HG03025 (cell line): ENCODE measurements around the gene SRD5A1.

Source experiments
- ATAC-seq: cut with Tn5 transposase; IDR thresholded peaks from one replicate; pipeline ENCODE4 v1.9.1; 2021; ENCODE audit warnings: mild to moderate bottlenecking, moderate library complexity; ENCODE audit not compliant: unreplicated experiment, low FRiP score

SRD5A1 gene, protein sequence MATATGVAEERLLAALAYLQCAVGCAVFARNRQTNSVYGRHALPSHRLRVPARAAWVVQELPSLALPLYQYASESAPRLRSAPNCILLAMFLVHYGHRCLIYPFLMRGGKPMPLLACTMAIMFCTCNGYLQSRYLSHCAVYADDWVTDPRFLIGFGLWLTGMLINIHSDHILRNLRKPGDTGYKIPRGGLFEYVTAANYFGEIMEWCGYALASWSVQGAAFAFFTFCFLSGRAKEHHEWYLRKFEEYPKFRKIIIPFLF

DNA sequence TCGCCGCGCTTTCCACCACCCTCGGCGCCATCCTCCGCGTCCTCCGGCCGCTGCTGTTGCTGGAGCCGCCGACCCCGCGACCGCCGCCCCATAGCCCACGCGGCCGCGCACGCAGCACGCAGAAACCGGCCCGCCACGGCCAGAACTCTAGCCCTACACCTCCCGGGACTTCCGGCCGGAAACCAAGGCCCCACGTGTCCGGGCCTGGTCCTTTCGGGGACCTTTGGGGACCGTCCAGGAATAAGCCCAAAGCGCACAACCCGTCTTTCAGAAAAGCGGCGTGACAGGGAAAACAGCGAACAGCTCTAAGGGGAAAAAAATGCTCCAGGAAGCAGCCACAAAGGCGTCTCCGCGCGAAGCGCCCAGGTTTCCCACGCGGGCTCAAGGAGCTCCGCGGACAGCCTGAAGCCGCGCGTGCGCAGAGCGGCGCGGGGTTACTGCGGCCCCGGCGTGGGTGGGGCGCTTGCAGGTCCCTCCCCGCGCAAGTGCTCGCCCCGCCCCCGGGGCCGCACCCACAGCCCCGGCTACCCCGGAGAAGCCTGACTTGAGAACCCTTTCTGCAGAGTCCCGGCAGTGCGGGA is at the start of gene SRD5A1, which contains the start of gene NSUN2:
SRD5A1 (plus strand) TSS at position 553 of the 581 bp plus-strand sequence. CDS start 137 bp downstream, outside the sequence.
NSUN2 (minus strand) TSS at position 157 of the 581 bp plus-strand sequence; CDS start at position 92, 65 bp downstream.
- ATAC-seq: peak; percentile 88

DNA sequence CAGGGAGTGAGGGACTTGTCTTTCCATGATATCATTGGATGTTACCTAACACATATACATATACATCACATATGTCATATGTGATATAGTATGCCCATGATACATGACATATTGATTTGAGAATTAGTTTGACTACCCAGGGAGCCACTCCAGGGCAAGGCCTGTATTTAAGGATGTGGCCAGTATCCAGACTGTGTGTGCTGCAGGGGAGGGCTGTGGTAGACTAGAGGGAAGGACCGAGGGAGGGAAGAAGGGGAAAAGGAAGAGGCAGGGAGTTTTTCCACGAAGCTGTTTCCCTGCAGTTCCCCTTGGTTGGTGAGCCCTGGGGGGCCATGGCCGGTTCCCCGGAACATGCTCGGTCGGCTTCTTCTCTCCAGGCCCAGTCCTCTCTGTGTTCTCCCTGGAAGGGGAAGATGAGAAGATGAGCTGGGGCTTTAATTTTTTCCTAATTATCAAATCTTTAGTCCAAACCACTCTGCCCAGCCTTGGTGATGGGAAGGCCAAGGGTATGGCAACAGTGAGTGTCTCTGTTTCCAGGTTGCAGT is 49.1 kb upstream of the SRD5A1 start:
- no peak for ATAC-seq

DNA sequence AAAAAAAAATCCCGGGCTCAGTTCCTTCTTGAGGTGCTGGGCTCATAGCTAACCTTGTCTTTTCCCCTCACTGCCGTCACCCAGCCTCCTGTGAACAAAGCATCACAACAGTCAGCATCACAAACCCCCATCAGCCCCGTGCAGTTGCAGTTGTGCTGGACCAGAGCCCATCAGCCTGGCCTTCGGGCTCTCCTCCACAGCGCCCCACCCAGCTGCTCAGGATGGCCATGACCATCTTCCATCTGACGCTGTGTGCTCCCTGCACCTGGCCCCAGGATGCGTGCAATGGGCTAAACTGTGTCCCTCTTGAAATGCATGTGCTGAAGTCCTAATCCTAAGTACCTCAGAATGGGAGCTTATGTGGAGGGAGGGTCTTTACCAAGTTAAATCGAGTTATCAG is 48.5 kb upstream of the SRD5A1 start:
- ATAC-seq: no peak

DNA sequence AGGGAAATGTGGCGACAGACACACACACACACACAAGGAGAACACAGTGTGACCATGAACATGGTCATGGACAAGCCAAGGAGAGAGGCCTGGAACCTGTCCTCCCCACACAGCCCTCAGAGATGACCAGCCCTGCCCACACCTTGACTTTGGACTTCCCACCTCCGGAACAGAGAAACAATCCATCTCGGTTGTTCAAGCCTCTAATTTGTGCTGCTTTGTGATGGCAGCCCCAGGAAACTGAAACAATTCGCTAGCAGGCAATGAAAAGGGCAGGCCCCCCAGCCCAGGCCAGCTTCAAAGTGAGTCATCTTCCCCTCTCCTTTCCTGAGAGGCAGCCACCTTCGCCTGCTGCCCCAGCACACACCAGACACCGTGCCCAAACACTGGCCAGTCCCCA is 48.1 kb upstream of the SRD5A1 start:
- ATAC-seq: no peak

DNA sequence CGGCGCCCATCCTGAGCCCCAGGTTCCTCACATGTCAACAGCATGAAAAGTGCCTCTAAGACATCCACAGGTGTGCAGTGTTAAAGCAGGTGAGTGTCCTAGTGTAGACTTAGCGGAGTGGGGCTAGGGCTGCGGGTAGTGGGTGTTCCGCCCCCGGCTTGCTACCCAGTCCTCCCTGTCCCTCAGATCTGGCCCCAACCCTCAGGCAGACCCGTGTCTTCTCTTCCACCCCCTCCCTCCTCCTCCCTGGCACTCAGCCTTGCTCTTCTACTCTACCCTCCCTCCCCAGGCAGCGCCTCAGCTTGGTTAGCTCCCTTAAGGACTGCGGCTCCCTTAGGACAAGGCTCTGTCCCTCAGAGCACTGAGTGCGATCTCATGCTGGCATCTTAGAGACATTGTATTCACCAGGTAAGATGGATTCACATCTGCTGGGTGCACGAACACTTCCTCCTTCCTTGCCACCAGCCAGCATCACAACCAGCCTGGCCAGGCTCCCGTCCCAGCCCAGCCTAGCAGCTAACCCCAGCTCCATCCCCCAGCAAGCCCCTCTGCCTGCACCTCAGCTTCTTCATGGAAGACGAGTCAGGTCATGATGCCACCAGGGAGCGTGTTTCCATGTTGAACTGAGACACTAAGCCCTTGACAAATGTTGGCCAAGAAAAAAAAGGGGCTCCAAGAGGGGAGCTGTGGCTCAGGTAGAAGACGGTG is 47.1 kb upstream of the SRD5A1 start:
- ATAC-seq: no peak

DNA sequence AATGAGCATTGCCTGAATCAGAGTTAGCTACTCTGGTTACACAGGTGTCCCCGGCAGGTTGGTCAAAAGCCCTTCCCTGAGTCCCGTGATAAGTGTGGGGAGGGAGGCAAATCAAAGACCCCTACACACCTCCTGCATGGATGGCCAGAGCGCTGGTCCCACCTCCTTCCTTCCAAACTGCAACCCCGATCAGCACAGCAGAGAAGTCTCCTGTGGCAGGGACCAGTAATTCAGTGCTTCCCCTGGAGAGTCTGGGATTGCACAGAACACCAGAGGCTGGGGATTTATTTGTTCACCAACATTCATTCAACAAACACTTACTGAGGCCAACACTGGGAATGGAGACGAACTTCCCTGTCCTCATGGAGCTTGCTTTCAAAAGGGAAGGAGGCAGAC is 46.6 kb upstream of the SRD5A1 start:
- ATAC-seq: no peak

DNA sequence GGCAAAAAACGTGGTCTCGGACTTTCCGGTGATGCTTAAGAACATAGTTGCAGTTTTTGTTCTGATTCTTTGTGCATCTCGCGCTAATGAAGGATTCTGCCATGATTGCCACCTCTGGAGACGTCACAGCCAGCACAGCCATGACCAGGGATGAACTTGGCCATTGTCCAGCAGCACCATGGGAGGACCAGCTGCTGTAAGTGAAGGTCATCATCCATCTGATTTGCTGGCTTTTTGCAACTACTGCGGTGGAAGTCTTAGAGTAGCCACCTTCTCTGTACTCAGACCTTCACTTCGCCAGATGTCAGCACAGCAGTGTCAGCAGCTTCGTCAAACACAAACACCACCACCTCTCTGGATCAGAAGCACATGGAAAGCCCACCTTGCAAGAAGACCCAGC is 46.1 kb upstream of the SRD5A1 start:
- ATAC-seq: no peak

DNA sequence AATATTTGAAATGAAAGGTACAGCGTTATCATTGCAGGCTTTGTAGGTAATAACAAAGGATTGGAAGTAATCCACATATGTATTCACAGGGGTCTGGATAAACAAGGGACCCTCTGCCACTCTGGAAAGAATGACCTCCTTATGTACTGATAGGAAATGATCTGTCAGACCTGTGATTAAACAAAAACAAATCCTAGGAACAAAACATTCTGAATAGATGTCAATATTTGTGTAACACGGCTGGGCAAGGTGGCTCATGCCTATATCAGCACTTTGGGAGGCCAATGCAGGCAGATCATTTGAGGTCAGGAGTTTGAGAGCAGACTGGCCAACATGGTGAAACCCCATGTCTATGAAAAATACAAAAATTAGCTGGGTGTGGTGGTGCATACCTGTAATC is 42.7 kb upstream of the SRD5A1 start:
- ATAC-seq: no peak

DNA sequence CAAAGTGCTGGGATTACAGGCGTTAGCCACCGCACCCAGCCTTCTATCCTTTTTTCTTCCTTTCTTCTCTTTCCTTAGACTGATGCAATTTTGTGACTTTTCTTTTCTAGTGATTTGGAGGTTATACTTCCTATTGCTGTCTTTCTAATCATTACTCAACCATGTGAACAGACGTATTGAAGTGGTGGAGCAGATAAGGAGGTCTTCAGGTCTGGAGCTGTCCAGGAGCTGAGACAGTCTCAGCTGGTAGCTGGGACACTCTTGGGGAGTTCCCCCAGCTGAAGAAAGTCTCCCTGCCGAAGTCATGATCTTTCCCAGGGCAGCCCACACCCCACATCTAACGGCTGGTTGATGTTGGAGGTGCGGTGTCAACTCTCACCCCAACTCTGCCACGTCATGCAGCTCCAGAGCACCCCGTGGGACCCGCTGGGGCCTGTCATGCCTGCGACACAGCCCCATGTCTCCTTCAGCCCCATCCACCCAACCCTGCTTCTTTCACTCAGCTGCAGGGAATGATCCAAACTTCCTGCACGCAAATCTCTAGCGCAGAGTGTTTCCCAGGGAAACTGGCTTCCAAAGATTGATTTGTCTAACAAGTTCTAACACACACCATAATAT is 41.5 kb upstream of the SRD5A1 start:
- ATAC-seq: no peak

DNA sequence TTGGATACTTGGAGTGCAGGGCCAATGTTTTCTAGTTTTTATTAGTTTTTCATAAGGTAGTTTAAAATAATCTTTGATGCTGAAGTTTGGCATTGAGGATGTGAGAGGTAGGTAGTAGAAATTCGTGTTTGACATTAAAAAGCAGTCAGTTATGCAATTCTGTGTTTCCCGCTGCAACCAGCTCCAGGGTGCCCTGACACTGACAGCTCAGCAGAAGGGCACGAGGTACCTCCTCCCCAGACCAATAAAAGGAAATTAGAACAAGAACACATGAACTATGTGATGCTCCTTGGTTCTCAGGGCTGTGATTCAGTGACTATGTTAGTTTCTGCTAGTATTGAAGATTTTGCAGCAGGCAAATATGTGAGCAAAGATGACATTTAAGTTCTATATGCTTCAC is 40.6 kb upstream of the SRD5A1 start:
- ATAC-seq: no peak

DNA sequence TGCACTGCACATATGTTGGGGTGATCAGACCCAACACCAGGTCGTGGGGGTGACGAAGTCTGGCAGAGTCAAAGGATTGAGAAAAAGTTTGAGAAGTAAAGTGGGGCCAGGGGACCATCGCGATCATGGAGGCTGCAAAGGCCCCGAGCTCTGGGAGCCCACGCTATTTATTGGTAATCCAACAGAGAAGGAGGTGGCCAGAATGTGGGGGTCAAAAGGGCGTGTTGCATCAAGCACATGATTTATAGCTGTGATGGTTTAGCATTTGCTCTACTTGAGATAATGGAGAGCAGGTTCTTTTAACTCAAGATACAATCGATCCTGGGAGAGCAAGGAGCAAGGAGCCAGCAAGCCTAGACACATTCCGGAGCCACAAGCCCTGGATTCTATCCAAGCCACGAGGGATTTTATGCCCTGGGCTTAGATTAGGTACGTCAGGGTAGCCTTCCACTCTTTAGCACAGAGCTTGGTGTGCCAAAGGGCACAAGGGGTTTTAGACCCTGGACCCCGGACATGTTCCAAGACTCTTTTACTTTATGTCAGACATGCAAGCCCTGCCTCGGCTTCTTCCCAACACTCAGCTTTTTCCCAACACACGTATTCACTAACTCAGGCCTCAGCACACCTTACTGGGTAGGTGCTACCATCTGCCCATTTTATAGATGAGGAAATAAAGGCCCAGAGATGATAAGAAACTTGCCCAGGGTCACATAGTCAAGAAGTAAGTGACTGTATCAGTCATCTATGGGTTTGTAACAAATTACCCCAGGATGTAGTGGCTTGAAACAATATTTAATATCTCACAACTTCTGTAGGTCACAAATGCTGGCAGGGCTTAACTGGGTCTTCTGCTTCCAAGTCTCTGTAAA is 39.9 kb upstream of the SRD5A1 start:
- ATAC-seq: no peak

DNA sequence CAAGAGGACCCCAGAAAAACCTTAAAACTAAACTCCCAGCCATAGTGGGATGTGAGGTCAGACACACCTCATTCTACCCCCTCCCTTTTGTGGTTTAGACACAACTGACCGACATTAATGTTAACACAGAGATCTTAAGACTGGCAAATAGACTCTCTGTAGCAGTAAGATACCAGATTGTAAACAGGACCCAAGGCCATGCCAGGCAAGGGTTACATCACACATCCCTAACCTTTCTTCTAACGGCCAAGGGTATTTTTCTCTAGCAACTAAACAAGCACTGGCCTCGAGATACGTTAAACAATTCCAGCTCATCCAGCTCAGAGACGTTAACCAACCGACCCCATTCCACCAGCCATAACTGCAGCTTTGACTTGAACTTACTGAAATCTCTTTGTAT is 39.2 kb upstream of the SRD5A1 start:
- ATAC-seq: no peak

DNA sequence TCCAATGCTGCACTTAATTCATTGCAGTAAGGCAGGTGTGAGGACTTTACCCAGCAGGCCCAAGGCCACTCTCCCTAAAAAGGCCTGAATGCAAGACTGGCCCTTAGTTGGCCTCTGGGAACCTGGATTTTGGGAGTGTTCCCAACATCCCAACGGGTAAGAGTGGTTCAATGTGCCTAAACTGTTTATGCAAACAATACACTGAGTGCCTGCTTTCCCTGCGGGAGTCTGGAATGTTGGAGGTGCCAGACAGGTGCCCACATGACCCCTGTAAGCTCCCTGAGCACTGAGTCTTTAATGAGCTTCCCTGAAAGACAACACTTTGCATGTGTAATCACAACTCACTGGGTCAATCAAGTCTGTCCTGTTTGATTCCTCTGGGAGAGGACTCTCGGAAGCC is 37.8 kb upstream of the SRD5A1 start:
- ATAC-seq: no peak

DNA sequence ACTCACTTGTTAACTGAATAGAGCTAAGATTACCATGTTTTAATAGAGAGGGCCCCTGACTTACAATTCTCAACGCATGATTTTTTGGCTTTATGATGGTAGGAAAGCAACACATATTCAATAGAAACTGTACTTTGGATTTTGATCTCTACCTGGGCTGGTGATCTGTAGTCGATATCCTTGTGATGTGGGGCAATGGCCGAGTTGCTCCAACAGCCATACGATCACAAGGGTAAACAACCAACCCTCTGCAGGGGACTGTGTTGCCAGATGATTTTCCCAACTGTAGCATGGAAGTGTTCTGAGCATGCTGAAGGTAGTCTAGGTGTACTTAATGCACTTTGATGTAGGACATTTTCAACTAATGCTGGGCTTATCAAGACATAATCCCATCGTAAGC is 36.9 kb upstream of the SRD5A1 start:
- ATAC-seq: no peak

DNA sequence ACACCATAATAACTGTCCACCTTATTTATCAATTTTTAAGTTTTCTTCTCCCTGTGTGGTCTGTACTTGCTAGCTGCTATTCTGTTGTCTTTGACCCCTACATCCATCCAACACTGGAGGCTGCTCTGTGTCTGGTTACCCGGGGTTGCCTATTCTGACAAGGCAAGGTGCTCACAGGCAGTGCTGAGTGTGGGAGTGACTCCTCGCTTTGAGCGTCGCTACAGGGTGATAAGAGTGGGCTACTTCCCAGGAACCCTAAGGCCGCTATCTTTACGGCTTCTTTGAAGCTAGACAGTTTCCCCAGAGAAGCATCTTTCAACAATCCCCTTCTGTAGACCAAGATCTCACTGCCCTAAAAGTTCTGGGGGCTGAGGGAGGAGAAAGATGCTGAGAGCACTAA is 35.7 kb upstream of the SRD5A1 start:
- ATAC-seq: no peak

DNA sequence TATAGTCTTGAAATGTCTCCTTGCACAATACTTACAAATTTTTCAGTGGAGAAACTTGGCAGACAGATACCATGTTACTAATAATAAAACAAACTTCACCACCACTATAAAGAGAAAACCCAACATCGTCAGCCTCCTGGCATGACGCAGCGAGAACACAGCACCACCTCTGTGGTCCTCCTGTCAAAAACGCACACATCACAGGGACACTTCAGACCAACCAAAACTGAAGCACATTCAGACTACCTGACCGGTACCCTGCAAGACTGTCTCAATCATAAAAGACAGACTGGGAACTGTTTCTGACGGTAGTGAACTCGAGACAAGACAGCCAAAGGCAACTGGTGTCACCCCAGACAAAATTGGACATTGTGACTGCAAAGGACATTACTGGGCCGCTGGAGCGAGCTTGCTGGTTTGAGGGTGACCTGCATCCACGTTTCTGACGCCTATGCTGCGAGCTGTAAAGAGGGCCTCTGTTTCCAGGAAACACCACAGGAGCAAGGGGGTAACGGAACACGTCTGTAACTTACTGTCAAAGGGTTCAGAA is 34.8 kb upstream of the SRD5A1 start:
- ATAC-seq: no peak

DNA sequence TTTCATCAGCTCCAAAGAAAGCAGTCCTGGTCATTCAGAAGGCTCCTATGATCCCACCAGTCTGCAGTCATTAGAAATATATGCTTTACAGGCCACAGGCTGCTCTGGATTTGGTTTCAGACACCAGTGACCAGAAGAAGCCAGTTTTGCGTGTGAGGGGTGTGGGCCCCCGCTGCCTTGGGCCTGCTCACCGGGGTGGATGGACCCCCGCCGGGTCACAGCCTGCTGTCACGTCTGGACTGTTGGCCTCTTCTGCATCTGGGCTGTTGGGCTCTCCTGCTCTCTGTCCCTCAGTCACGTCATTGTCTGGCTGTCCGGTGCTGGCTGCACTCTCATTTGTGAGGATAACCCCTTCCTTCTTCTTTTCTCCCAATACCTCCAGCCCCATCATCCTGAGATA is 33.5 kb upstream of the SRD5A1 start:
- ATAC-seq: no peak

DNA sequence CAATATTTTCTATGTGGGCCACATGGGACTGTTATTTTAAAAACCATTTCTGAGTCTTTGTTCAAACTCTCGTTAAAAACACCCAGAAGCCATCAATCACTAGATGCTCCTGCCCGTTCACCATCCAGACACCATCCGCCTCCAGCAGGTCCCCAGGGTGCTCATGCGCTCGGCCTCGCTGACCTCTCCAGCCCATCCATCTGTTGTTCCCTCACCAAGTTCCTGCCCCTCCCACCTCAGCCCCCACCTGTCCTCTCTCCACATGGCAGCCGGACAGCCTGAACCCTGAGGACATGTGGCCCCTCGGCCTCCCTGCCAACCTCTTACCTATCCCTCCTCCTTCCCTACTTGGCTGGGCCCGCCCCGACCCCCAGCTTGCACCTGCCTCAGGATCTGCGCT is 32.0 kb upstream of the SRD5A1 start:
- no peak for ATAC-seq

DNA sequence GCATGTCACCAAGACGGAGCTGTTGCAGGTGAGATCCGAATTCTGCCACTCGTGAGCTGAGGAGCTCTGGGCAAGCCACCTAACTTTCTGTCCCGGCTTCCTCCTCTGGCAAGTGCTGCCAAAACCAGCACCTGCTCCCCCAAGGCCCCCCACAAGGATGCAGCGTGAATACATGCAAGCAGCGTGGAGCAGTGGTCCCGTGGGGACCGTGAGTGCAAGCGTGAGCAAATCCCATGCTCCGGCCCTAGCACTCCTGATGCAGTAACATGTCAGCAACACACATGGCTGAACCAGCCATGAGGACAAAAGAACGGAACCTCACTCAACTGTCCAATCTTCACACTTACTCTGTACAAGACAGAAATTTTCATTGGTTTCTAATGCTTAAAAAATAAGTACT is 31.4 kb upstream of the SRD5A1 start:
- no peak for ATAC-seq

DNA sequence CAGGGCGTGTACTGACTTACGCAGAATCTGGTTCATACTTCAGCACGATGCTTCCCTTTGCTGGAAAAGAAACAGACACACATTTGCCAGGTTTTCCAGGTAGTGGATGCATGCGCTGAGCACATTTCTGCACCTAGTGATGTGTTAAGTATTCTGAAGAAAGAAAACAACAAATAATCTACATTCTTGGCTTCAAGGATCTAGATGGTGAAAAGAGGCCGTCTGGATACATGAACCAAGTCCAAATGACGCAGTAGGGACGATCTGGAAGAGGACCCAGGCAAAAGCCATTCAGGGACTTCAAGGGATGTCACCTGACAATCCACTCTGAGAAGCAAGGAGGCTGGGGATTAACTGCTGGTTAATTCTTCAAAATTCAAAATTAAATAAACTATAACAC is 30.8 kb upstream of the SRD5A1 start:
- no peak for ATAC-seq
